IPS-NIHi7 (cell line): Measurements from ENCODE around the gene DHDDS.
"Not testable (repeated sequence)": the region's sequence is repeated elsewhere in the genome, so short reads cannot be mapped to it uniquely, and the experiment has no call there.

Experiments used
- DNase-seq: peaks from one replicate; pipeline ENCODE4 v3.0.0; 2012; ENCODE audit warnings: mixed read lengths; ENCODE audit errors: extremely low spot score

Gene DHDDS

DNA sequence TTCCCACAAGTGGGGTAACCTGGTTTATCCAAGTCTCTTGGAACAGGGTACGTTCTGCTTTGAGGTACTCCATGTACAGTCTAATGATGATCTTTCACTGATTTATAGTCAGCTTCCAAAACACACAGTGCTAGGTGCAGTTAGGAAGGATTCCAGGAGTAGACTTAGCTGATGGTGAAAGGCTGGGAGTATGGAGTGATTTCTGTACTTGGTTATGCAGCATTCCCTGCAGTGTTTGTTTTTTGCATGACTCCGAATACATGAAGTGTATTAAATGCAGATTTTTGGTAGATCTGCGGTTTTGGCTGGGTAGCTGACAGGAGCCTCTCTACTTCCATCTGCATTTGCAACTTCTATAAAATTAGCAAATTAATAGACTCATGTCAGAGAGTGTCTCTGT, 43.9 kb downstream of the DHDDS start:
- no peak for DNase-seq

DNA sequence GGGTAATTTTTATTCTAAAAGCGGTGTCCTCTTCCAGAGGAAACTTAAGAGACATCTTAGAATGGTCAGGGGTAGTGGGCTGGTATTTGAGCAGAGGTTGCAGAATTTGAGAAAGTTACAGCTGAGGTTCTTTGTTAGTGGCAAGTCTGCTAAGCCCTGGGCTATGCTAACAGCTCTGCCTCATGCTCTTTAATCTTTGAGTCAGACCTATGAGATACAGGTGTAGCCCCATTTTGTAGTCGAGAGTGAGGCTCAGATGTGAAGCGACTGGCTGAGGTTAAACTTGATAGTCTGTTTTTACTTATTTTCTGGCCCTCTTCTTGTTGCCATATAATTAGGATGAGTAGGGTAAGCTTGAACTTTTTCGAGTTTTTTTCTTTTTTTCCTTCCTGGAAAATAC, 44.8 kb downstream of the DHDDS start:
- DNase-seq, result no peak

DNA sequence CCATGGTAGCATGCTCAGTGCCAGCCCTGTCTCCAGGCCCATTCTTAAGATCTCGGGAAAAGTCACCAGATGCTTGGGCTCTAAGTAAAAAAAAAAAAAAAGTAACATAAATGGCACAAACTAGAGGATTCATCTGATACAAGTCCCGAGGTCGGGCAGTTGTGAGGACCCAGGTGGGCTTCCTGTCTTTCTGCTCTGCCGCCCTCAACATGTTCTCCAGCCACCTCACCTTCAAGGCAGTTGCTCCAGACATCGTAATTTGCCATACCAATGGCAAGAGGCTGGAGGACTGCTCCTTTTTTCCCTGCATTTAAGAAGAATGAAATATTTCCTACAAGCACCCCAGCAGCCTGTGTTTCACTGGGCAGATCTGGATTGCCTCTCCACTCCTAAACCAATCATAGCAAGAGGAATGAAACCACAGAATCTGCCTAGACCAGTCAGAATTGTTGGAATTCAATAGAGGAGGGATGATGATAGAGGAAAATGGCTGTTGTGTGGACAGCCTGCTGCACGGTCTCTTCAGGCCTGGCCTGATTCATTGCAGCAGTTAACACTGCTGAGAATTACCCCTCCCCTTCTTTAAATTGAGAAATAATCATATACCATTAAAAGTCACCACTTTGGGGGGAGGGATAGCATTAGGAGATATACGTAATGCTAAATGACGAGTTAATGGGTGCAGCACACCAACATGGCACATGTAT, 45.5 kb downstream of the DHDDS start:
- DNase-seq, result no peak

DNA sequence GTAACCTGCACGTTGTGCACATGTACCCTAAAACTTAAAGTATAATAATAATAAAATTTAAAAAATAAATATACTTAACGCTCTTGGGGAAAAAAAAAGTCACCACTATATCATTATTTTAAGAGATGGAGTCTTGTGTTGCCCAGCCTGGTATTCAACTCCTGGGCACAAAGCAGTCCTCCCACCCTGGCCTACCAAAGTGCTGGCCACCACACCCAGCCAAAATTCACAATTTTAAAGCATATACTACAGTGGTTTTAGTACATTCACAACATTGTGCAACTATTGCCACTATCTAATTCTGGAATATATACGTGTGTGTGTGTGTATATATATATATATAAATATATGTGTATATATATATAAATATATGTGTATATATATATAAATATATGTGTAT, 46.0 kb downstream of the DHDDS start:
- DNase-seq, result no peak

DNA sequence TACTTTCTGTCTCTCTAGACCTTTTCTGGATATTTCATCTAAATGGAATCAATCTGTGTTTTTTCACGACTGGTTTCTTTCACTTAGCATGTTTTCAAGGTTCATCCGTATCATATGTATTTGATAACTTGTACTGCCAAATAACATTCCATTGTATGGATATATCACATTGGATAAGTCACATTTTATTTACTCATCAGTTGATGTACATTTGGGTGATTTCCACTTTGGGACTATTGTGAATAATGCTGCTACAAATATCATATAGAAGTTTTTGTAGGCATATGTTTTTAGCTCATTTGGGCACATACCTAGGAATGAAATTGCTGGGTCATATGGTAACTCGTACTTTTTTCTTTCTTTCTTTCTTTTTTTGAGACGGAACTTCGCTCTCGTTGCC, 46.9 kb downstream of the DHDDS start:
- no peak for DNase-seq

DNA sequence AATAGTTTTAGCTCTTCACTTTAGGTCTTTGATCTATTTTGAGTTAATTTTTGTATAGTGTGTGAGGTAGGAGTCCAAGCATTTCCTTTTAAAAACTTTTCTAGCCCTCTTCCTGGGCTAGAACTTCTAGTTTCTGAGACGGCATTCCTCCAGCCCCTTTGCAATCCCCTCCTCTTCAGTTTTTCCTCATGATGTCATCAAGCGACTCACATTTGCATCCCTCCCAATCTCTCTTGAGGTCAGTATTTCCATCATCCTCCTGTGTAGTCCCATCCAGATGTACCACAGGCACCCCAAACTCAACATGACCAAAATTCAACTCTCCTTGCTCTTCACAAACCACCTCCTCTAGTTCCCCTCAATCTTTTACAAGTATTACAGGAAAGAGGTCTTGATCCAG, 50.8 kb downstream of the DHDDS start:
- no peak for DNase-seq

DNA sequence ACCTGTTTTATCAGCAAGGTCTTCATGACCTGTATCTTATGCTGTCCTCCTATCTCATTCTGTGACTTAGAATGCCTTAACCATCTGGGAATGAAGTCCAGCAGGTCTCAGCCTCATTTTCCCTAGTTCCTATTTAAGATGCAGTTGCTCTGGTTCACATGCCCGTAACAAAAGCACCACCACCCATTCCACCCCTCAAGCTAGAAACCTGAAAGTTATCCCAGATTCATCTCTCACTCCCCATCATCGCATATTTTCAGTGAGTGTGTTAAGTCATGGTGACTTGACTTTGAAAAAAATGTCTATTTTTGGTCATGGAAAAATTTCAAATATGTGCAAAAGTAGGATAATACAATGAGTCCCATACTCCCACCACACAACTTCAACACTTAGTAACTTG, 51.9 kb downstream of the DHDDS start:
- DNase-seq, result no peak

DNA sequence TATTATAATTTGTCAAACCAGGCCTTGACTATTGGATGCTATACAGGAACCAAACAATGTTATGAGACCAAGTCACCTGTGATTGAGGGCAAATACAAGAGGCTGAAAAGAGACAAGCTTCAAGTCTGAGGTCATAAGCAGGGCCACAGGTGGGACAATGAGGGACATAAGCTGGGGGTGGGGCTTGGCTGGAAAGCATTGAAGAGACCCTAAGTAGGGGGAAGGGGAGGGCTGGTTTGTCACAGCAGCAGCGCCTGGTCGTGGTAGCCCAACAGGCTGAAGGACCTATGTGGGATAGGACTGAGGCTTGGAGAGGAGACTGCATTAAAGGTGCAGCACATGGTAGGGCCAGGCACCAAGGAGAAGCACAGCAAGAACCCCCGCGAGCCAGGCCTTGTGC, 58.0 kb downstream of the DHDDS start:
- DNase-seq, result no peak

DNA sequence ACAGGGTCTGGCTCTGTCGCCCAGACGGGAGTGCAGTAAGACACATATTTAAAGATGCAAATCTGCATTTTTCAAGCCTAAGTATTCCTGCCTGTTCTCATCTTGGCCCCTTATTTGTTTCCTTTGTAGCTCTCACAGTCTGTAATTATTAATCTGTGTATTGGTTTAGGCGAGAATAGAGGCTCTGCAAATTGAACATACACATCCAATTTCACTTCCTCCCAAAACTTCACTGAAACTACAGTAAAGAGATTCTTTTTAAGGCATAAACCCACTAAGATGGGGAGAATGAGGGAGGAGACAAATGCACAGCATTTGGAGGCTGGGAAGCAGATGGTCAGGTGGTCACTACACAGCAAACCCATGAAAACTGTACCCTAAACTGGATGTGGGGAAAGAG, 61.1 kb downstream of the DHDDS start:
- no peak for DNase-seq

DNA sequence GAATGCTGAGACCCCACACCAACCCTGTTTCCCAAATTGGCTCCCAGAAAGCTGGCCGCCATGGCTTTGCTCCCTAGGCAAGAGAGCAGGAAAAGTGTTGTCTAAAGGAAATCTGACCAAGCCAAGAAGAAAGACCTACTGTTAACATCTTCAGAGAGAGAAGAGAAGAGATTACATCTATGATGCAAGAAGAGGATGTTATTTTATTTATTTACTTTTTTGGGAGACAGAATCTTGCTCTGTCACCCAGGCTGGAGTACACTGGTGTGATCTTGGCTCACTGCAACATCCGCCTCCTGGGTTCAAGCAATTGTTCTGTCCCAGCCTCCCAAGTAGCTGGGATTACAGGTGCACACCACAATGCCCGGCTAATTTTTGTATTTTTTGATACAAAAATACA, 61.8 kb downstream of the DHDDS start:
- no peak for DNase-seq

DNA sequence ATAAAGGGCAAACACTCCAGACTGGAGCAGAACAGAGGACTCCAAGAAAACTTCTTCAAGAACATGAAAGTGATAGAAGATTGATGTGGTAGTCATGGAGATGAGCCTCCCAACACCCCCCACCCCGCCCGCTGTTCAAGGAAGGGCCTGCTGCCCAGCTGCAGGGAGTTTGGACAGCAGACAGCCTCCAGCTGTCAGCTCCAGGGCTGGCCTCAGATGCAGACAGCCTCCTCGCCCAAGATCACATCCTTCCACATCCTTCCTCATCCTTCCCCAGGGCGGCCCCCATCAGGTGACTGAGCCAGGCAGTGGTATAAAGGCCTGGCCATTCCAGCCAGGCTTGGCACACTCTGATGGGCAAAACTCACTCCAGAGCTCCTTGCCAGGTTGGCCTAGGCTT, 64.7 kb downstream of the DHDDS start:
- DNase-seq, result no peak

DNA sequence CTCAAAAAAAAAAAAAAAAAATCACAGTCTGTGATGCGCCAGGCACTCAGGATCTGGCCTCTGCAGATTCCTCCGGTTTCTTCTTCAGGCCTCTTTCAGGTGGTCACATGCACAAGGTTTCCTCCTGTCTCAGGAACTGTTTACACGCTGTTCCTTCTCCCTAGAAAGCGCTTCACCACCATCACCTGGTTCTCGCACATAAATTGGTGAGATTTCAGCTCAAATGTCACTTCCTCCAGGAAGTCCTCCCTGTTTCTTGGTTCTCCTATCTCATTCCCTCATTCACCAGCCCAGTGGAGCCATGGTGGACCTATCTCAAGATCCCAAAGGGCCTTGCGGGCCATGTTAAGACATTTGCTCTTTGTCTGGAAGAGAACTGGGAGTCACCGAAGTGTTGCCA, 66.8 kb downstream of the DHDDS start:
- no peak for DNase-seq

DNA sequence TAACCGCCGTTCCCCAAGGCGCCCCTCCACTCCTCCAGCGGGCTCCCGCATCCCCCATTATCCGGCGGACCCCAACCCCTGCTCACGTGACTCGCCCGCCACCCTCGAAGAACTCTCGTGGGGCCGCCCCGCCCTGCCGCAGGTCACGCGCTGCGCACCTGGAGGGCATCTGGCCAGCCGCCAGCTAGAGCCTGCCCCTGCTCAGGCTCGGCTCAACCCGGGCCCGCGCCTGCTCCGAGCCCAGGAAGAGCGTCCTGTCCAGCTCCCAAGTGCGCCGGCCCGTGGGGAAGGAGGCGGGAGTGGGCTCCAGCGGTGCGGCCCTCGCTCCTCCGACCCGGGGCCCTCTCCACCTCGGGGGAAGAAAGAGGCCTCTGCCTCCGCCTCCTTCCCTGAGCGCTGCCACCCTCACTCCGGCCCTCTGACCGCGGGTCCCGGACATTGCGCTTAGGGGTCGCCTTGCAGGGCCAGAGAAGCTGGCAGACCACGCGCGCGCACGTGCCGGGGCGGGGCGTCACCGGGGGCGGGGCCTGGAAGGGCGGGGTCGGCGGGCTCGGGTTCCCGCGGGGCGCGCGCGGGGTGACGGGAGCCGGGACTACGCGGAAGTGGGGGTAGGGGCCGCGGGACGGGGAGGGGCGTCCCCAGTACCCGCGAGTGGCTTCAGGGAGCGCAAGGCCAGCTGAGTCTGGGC, 68.5 kb downstream of the DHDDS start:
- DNase-seq, result peak; percentile 92

DNA sequence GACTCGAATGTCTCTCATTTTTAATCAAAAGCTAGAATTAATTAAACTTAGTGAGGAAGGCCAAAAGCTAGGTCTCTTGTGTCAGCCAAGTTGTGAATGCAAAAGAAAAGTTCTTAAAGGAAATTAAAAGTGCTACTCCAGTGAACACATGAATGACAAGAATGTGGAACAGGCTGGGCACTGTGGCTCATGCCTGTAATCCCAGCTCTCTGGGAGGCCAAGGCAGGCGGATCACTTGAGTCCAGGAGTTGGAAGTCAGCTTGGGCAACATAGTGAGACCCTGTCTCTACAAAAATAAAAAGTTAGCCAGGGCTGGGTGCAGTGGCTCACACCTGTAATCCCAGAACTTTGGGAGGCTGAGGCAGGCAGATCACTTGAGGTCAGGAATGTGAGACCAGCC, 78.6 kb downstream of the DHDDS start:
- not testable (repeated sequence) for DNase-seq

DNA sequence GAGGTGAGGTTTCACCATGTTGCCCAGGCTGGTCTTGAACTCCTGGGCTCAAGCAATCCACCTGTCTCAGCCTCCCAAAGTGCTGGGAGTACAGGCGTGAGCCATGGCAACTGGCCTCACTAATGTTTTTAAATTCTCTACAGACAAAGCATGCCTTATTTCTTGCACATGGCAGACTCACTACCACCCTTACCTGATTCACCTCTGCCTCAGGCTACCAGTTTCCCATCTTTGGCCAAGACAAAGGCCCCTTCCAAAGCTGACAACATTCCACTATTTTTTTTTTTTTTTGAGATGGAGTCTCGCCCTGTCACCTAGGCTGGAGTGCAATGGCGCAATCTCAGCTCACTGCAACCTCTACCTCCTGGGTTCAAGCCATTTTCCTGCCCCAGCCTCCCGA, 83.7 kb downstream of the DHDDS start:
- not testable (repeated sequence) for DNase-seq

DNA sequence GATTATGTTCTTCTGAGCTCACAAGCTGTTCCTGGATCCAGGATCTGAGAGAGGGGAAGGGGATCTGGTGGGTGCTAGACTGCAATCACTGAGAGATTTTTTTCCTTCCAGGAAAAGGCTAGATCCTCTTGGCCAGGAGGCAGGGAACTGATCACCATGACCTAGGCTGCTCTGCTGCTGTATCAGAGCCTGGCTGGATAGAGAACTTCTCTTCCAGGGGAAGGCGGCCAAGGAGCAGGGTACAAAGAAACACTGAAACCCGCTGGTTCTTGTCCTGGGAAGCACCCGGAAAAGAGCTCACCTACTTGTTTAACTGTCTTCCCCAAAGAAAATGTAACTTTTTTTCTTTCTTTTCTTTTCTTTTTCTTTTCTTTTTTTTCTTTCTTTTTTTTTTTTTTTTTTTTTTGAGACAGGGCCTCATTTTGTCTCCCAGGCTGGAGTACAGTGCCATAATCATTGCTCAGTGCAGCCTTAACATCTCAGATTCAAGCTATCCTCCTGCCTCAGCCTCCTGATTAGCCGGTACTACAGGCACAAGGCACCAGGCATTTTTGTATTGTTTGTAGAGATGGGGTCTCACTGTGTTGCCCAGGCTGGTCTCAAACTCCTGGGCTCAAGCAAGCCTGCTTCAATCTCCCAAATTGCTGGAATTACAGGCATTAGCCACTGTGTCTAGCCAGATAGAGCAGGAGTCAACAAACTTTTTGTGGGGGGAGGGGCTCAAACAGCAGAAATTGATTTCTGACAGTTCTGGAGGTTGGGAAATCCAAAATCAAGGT, 85.1 kb downstream of the DHDDS start:
- DNase-seq, result no peak

DNA sequence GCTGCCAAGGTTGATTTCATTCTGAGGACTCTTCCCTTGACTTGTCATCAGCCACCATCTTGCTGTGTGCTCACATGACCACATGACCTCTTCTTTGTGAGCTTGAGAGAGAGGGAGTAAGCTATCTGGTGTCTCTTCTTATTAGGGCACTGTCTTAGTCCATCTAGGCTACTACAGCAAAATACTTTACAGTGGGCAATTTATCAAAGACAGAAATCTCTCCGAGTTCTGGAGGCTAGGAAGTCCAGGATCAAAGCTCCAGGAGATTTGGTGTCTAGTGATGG, 85.6 kb downstream of the DHDDS start:
- DNase-seq, result no peak

DNA sequence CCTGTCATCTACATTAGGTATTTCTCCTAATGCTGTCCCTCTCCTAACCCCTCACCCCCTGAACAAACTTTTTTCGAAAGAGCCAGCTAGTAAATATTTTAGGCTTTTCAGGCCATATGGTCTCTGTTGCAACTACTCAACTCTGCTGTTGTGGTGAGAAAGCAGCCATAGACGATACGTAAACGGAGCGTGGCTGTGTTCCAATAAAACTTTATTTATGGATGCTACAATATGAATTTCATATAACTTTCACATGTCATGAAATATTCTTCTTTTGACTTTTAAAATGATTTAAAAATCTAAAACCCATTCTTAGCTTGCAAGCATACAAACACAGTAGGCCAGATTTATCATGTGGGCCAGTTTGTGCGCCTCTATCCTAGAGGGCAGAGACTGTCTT, 86.2 kb downstream of the DHDDS start:
- DNase-seq, result no peak

DNA sequence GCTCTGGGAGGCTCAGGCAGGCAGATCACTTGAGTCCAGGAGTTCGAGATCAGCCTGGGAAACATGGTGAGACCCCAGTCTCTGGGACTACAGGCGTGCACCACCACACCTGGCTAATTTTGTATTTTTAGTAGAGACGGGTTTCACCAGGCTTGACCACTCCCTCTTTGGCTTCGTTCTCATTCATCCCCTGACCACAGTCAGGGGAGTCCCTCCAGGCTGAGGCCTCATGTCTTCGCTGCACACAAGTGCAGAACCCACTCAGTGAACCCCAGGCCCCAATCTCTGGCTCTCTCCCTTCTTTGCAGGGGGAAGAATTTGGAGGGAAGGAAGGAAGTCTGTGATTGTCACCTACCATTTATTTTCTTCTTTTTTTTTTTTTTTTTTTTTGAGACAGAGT, 88.2 kb downstream of the DHDDS start:
- no peak for DNase-seq
